GM21529 (cell line): ENCODE measurements around the gene RGS7.
"Not testable (repeated sequence)": the region's sequence is repeated elsewhere in the genome, so short reads cannot be mapped to it uniquely, and the experiment has no call there.

Experiments
- ATAC-seq: cut with Tn5 transposase; IDR thresholded peaks from one replicate; pipeline ENCODE4 v1.9.1; 2021; ENCODE audit not compliant: unreplicated experiment

RGS7 gene

DNA sequence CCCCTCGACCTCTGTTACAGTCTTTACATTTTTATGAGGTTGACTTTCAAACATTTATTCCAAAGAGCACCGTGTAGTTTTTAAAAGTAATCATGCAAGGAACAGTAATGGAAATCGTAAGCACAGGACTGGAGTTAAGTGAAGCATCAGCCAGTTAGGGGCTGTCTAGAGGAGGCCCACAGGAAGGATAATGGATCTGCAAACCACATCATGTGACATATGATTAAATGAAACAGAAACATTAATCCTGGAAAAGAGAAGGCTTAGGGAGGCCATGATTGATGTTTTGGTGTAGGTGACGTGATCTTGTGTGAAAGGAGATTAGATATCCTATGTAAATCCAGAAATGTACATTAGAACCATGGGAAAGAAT, 25.0 kb downstream of the RGS7 start:
- no peak for ATAC-seq

DNA sequence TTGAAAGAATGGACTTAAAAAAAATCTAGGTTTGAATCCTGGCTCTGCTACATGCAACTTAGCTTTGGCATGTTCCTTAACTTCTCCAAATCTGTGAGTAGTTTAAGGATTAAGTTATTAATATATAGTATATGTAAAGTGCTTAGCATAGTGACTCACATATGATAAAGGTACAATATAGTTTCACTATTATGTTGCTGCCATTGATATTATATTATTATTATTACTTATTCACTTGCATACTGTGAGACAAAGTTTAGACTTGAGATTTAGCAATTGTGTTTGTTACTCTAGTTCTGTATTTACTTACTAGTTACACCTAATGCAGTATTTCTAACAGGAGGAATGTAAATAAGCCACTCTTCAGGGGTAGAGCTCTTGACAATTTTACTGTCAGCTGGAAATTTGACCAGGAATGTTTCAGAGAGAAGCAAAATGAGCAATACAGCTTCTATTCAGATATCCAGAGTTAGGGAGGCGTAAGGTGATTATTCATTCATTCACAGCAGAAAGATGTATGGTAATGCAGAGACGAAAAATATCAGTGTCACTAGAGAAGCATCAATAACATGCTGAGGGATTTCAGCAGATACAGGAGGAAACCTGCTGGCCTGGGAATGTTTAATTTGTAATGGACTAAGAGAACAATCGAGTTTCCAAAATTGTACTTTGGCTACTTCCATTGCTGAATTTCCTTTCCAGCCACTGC, 25.5 kb downstream of the RGS7 start:
- ATAC-seq: no peak

DNA sequence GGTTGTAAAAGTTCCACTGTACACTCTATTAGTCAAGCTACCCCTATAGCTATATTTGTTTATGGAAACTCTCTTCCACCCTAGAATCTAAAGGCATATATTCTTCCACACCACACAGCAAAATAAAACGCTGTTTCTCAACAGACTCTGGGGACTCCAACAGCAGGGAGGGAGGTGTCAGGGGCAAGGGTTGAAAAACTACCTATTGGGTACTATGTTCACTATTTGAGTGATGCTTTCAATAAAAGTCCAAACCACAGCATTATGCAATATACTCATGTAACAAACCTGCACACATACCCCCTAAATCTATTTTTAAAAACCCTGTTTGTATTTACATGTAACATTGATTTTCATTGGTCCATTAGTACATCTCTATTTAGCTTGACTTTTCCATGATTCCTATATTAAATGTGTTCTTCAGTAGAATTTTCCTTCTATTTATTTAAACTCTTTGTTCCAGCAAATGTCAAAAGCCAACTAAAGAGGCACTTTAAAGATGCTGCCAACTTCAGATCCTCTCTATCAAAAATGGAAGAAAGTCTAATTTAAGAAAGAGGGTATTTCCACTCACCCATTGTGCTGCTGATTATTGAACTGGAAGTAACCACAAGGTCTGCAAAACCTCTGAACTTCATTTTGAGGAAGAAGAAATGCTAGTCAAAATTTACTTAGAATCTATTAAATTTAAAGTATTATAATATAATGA, 26.2 kb downstream of the RGS7 start:
- ATAC-seq: peak; percentile 53

DNA sequence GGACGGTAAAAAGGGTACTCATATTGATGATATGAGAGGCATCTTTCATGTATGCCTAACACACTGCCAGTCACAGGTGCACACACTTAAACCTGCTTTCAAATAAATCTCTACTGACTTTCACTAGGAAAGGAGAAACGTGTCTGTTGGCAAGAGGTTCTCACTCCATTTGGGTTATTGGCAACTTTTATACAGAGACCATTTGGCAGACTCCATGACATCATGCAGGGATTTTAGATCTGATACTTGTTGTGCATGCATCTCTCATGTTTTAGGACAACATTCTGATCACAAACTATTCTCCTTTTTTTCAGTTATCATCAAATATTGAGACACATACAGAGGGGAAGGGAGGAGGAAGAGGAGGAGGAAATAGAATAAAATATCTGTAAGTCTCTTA, 31.5 kb downstream of the RGS7 start:
- no peak for ATAC-seq

DNA sequence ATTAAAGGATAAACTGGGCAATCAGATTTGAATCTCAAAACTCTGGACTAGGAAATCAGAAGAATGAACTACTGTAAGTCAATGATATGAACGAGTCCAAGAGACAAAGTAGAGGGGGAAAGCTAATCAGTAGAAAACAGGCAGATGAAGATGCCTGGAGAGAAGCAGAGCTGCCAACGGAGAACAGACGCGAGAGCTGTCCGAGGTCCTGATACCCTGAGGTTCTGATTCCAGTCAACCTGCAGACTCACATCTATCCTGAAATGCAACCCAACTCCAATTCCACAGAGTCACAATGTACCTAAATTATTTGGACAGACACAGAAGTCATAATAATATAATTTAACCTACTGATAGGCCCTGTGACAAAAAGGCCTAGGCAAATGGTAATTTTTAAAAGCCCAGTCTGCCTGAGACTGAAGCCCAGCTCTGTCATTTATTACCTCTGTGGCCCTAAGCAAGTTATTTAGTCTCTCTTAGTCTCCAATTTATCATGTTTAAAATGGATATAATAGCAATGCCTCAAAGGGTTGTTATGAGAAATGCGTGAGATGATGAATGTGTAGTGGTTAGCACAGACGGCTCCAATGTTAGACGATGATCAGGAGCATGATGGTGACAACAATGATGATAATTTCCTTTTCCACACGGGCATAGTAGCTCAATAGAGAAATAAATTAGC, 33.4 kb downstream of the RGS7 start:
- no peak for ATAC-seq

DNA sequence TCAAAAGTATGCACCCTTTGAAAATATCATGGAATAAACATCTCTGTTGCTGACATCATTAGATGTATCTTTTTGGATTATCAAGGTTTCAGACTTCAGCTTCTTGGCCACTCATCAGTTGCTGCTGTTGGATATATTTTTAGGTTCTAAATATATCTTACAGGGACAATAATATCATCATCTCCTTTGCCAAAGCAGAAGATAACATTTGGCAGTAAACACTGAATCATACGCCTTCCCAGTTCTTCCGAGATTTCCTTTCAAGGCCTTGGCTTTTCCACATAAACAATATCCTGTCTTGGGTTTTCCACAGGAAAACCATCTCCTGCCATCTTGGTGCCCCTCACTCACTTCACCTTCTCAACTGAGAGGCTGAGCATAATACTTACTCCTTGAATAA, 39.3 kb downstream of the RGS7 start:
- no peak for ATAC-seq

DNA sequence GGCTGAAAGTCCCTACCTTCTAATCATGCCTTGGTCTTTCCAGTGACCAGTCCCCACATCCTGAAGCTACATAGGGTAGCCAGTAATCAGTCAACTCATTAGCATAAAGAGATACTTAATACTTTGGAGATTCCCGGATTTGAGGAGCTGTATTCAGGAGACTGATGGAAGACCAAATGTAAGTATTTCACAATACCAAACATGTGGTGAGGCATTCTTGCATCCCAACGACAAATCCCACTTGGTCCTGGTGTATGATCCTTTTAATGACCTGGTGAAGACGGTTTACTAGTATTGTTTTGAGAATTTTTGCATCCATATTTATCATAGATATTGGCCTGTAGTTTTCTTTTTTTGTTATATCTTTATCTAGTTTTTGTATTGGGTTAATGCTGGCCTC, 40.6 kb downstream of the RGS7 start:
- ATAC-seq: no peak

DNA sequence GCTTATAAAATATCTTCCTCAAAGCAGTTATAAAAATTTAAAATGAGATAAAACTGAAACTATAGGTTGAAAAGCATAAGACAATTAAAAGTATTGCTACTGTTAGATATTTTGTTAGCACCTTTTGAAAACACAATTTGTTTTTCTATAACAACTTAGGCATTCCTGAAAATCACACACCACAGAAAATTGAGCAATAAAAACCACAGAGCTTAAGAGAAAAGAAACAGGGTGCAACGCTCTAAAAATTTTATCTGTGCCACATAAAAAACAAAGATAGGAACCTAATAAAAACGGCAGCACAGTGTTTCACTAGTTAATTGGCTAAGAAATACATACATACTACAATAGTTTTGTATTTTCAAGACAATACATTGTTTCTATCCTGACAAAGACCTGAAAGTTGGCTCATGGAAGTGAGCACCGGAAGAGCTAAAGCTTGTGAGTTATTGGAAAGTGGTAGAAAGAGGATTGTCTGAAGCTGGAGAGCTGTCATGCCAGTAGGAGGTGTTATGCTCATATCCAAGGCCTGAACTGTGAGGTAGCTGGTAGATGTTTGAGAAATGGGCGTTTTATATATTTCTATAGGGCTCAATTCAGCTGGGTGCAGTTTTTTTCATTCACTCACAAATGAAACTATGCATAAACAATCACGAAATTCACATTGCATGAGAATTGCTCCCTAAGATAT, 45.8 kb downstream of the RGS7 start:
- no peak for ATAC-seq

DNA sequence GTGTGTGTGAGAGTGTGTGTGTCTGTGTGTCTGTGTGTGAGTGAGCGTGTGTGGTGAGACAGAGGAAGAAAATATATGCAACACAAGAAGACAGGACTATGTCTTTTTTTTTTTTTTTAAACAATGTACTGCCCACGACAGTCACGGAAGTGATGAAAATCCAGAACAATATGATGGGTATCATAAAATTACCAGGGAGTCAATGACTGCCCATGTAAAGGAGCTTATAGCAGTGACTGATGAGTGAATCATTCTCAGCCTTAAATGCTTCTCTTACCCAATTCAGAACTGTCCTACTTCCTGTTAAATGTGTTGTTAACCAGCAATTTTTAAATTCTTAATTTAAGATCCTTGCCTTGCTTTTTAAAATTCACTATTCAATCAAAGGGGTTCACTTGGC, 46.6 kb downstream of the RGS7 start:
- no peak for ATAC-seq

DNA sequence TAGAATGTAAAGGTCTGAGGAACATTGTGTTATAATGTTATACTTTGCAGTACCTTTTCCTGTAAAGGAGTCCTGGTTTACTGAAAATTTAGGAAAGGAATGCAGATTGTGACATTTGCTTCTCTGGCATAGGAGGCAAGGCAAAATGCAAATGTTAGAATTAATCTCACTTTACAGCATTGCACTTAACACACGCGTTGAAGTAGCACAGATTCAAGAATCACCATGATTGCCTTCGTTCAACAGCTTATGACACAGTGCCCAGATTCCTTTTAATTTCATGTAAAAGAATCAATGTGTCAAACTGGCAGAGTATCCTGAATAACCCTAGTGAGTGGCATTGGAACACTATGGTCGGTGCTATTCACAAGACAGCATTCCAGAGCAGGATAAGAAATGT, 47.4 kb downstream of the RGS7 start:
- ATAC-seq: no peak

DNA sequence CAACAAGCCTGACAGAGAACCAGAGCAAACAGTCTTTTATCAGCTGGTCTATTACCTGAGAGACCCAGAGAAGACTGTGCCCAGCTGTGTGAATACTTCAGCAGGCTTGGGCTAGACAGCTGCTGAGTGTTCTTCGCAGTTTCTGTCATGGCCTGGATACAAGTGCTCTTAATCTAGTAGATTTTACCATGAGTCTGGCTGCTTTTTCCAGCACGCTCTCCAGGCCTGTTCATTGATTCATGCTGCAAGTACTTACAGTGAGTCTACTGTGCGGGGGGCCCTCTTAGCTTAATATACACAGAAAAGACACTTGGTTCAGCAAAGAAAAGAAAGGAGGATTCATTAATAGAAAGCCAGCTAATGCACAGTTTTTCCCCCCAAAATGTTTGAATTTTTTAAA, 48.5 kb downstream of the RGS7 start:
- no peak for ATAC-seq

DNA sequence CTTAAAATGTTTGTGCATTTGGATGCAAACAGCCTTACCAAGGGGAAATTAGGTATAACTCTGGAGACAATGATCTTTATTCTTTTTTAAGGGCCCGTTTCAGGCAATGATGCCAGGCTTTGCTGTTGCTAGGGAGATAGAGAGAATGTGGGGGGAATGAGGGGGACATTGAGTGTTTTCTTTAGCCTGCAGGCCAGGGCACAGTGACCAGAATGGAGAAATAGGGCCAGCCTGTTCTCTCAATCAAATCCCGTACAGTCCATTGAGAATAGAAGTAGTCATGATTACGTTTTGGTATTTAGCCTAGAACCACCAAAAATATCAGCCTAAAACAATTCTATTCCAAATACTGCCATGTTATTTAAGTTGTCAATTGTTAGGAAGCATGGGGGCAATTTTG, 49.0 kb downstream of the RGS7 start:
- no peak for ATAC-seq

DNA sequence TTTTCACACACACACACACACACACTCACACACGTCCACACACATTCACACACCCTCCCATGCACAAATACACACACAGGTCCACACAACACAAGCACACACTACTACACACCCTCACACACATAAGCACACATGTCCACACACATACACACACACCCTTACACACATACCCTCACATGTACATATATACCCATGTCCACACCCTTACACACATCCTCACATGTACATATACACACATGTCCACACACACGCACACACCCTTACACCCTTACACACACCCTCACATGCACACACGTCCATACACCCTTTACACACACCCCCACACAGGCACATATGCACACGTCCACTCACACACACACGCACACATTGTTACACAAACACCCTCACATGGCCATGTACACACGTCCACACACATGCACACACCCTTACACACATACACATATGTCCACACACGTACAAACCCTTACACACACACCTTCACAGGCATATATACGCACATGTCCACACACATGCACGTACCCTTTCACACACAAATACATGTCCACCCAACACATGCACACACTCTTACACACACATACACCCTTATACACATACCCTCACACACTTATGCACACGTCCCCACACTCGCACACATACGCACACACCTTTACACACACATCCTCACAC, 50.7 kb downstream of the RGS7 start:
- ATAC-seq: no peak

DNA sequence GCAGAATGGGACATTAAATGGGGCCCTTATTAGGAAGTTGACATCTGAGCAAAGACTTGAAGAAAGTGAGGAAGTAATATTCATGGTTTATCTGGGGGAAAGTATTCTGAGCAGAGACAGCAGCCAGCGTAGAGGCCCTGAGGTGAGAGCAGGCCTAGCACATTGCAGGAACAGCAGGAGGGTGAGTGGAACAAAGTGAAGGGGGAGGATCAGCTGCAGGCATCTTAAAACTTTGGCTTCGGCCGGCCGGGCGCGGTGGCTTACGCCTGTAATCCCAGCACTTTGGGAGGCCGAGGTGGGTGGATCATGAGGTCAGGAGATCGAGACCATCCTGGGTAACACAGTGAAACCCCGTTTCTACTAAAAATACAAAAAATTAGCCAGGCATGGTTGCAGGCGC, 55.0 kb downstream of the RGS7 start:
- not testable (repeated sequence) for ATAC-seq

DNA sequence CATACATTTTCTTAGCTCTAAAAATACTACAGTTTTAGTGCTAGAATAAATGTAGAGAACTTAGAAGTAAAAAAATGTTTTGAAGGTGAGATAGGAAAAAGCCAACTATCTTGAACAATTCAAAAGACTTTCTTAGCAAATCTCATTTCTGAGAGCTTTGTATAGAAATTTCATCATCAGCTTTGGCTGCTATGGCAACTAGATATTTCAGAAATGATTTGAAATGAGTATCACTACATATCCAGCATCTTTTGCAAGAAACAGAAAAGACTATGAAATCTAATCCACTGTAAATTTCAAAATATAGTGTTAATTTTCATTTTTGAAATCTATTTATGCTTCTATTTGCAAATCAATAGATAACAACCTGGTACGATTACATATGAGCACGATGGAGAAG, 57.7 kb downstream of the RGS7 start:
- ATAC-seq: no peak

DNA sequence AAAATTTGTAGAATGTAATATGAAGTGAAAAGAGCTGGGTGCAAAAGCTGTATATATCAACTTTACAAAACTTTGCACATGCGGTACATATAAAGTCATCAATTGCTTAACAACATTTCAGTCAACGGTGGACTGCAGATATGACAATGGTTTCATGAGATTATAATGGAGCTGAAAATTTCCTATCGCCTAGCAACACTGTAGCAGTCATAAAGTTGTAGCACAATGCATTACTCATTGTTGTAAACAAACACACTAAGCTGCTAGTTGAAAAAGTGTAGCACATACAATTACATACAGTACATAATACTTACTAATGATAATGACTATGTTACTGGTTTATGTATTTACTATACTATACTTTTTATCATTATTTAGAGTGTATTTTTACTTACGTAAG, 64.0 kb downstream of the RGS7 start:
- no peak for ATAC-seq

DNA sequence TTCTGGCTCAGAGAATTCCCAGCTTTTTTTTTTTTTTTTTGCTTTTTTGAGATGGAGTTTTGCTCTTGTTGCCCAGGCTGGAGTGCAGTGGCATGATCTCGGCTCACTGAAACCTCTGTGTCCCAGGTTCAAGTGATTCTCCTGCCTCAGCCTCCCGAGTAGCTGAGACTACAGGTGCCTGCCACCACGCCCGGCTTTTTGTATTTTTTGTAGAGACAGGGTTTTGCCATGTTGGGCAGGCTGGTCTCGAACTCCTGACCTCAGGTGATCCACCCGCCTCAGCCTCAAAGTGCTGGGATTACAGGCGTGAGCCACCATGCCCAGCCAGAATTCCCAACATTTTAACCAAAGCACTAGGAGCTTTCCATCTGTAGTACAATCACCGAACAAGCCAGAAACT, 65.5 kb downstream of the RGS7 start:
- not testable (repeated sequence) for ATAC-seq

DNA sequence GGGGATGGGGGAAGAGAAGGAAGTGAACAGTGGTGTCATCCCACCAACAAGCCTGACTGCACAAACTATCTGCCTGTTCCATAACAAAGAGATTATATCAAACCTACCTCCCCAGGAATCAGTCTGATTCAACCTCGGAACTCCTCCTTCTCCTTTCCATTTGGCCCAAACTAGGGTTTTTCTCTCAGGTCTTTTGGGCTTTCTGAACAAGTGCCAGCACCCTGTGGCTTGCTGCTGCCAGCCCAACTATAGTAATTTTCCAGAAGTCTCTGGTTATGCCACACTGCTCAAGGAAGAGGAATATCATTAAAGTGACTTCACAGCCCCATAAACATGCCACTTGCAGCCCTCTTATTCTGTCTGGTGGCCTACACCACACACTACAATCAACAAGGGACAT, 70.5 kb downstream of the RGS7 start:
- ATAC-seq: no peak

DNA sequence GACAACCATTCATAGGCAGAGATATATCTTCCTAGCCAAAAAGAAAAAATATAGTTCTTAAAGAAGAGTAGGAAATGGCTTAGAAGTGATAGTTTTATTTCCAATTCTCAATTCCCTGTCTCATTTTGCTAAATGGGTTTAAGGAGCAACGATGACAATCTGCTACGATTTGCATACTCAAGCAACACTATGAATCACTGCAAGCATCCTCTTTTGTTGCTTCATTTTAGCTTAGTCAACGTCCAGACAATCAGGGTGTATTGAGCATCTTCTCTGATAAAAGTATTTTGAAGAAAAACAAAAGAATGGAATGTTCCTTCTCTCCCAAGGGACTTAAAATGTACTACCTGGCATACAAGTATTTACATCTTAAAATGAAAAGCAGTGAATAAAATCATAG, 80.6 kb downstream of the RGS7 start:
- no peak for ATAC-seq

DNA sequence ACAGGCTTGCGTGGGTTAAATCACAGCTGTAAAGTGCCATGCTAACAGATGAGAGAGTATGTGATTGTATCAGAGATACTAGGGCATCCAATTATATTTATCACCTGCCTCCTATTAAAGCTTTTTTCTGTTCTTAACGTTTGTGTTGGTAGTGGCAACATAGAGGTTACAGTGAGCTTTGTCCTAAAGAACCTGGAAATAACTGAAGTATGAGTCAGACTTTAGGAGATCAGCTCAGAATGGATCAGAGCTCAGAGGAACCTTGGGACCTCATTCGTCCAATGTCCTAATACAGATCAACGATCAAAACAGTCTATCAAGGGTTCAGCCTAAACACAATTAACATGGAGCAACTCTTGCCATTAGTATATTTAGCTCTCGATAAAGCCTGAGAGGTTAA, 81.0 kb downstream of the RGS7 start:
- ATAC-seq: no peak

DNA sequence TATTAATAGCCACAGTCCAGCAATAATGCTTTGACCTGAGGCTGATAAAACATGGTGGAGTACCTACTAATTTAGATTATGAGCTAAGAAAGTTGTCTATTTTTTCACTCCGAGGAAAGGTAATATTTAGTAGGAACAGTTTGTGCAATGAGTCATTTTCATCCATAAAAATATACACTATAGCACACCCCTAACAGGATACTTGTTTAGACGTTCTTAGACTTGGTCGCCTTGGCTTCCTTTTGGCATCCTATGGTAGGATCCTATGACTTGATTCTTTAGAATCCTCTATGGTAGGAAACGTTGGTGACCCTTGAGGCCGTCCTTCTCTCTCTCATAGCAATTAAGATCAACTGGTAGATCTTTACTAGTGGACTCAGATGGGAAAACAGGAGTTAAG, 81.8 kb downstream of the RGS7 start:
- ATAC-seq: no peak
